NOMO-1 treated with DMSO at 0.1 percent for 48 hours (cell line): Measurements from ENCODE around the gene UBE2H.
A peak's percentile ranks its signal among the peaks of the same experiment; 100 is the strongest.
"Not testable (repeated sequence)": the region's sequence is repeated elsewhere in the genome, so short reads cannot be mapped to it uniquely, and the experiment has no call there.

Source experiments
- DNase-seq: peaks from one replicate; lab custom pipeline; 2025; ENCODE audit not compliant: unreplicated experiment; lab: John Stamatoyannopoulos, UW

Gene UBE2H

GRCh38 chr7:129952653-129953560 lies at the start of gene UBE2H:
Gene UBE2H (minus strand): TSS chr7:129952960. CDS start chr7:129952555, 405 bp downstream.
- peak; percentile 39 for DNase-seq

DNA sequence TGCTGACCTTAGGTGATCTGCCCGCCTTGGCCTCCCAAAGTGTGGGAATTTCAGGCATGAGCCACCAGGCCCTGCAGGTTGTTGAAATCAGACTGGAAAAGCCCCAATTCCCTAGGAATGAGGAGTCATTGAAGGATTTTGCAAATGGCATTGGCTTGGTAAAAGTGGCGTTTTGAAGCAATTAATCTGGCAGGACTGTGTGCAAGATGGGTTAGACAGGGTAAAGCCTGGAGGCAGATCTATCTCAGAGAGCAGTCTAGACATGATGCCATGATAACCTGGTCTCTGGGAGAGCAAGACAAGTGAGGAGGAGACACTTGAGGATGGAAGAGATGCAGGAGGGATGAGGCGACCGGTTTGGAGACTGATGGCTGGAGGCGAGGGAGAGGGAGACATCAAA lies 45.7 kb upstream of the UBE2H start:
- DNase-seq = no peak

- DNase-seq = no peak
Observed at GRCh38 chr7:129997285-129997684, 44.5 kb upstream of the UBE2H start.

DNA sequence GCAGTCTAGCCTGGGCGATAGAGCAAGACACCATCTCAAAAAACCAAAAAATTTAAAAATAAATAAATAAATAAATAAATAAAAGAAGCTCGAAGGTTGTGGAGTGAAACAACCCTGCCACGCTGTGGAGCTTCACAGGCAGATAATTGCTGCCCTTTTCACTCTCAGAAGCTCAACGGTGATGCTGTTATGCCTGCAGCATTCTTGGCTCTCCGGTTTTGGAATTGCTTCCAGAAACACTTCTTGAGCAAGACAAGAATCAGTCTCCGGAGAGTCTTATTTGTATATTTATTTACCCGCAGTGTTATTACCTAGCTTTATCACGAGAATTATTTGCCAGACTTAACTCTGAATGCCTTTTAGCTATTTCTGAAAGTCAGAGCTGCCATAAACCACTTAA lies 40.5 kb upstream of the UBE2H start:
- no peak for DNase-seq

GRCh38 chr7:129990403-129991192 lies 37.8 kb upstream of the UBE2H start:
- no peak for DNase-seq

GRCh38 chr7:129989466-129989865 lies 36.7 kb upstream of the UBE2H start:
- no peak for DNase-seq

GRCh38 chr7:129986600-129986999 lies 33.8 kb upstream of the UBE2H start:
- no peak for DNase-seq

GRCh38 chr7:129980667-129981066 lies 27.9 kb upstream of the UBE2H start:
- no peak for DNase-seq

DNA sequence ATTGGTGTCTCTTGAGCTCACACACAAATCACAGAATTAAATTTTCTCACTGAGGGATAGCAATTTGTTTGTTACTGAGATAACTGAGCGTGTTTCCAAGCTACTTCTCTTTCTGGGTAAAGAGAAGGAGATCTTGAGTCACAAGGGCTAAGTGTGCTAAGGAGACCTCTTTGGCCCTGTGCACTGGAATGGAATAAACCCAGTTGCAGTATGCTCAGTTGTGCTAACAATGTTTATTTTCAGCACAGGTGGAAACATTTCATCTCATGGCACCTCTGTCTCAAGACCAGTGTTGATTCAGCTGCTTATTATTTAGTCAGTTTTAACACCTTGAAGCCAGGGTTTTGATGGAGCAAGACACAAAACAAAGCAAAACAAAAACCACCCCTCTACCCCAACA lies 22.5 kb upstream of the UBE2H start:
- DNase-seq = no peak

- no peak for DNase-seq
Observed at GRCh38 chr7:129970816-129971215, 18.1 kb upstream of the UBE2H start.

DNA sequence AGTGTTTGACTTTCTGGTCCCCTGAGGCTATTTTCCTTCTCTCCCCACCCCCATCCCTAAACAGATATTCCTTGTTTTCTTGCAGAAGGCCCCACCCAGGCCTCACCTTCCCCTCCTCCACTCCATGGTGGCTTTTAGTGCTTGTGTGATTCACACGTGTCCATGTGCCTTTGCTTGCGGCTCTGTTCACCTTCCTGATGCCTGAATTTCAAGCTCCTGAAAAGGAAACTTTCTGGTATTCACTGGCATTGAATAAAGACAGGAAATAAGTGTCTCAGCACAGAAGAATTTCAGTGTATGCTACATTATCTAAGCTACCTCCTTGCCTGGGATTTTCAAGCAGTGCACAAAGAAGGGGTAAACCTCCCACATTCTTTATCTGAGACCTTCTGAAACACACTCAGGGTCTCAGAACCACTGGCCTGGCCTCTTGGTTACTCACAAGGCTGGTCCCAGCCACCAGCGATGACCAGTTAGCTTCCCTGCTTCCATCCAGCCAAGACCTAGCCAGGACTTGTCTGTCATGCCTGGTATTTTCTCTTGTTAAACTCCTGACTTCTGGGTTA lies 17.2 kb upstream of the UBE2H start:
- no peak for DNase-seq

GRCh38 chr7:129968592-129969383 lies 16.0 kb upstream of the UBE2H start:
- no peak for DNase-seq

- not testable (repeated sequence) for DNase-seq
Observed at GRCh38 chr7:129960204-129960475, 7.4 kb upstream of the UBE2H start.

DNA sequence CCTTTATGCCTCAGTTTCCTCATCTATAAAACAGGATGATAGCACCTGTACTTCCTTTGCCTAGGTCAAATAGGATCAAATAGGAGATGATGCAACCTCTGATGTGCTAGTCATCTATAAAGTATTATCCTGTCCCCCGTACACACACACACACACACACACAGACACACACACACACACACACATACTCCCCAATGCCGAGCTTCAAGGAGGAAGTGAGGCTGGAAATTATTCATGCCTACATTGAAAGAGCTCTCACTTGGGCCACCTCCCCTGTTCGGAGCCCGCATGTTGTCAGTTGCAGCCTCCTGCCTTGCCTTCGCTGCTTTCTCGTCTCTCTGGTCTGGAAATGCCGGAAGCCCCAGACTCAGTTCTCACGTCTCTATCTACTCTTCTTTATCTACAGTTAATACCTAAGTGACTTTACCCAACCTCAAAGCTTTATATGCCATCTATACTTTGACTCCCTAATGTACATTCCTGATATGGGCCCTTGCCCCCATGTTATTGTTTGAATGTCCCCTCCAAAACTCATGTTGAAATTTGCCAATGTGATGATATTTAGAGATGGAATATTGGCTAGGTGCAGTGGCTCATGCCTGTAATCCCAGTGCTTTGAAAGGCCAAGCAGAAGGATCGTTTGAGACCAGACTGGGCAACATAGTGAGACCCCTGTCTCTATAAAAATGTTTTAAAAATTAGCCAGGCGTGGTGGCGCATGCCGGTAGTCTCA lies 6.9 kb upstream of the UBE2H start:
- peak; percentile 38 for DNase-seq

DNA sequence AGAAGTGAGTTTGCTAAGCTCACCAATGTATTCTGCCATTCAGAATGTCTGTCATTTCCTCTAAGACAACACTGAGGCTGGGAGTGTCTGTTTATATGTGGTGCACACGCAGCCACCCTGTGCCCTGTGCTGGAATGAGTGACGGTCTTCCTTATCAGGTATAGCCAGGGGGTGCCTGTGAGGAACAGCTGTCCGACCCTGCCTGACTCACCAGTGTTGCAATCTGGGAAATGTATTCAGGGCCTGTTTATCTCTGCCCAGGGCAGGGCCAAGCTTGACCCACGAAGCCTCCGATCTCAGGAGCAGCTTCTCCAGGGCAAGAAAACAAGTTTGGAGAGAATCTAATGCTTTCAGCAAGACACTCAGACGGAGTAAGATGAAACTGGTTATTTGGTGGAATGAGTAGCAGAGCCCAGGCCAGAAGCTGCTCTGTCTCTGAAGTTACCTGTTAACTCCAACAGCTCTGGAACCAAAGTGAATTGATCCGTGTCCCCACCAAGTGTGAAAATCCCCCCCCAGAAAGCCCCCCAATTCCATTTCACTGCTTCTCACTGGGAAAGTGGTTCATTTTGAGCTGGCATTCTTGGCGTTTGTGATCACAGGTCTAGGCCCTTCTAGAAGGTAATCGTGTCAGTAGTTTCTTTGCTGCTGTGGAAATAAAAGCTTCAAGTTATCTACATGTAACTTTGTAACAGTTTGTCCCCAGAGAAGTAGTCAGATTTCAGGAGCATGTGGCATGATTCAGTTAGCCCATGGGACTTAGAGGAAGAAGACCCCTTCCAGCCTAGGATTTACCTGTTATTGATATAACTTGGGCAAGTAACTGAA lies 6.1 kb upstream of the UBE2H start:
- peak; percentile 12 for DNase-seq

GRCh38 chr7:129955993-129956543 lies 3.3 kb upstream of the UBE2H start:
- no peak for DNase-seq

DNA sequence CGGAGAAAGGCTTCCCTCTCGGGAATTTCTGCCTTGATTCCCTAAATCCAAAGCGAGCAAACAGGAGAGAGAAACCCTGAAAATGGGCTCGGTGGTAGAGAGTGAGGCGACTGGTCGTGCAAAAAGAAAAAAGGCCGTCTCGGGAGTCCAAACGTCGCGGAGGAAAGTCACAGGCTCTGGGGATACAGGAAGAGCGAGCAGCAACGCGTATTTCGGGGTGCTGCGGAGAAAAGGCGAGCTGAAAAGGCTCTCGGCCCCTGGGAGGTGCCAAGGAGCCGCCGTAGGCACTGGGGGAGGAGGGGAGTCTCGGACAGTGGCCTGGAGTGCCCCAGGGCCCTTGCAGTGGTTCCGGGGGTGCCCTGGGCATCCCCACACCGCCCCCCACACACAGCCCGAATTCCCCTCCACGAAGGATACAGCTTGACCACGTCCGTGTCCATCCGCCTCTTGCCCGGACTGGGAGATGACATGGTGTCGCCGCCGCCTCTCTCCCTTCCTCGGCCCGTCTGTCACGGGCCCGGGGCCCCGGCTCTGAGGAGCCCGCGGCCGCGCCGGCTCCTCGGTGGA lies 591 bp downstream of the UBE2H start:
- DNase-seq = no peak

DNA sequence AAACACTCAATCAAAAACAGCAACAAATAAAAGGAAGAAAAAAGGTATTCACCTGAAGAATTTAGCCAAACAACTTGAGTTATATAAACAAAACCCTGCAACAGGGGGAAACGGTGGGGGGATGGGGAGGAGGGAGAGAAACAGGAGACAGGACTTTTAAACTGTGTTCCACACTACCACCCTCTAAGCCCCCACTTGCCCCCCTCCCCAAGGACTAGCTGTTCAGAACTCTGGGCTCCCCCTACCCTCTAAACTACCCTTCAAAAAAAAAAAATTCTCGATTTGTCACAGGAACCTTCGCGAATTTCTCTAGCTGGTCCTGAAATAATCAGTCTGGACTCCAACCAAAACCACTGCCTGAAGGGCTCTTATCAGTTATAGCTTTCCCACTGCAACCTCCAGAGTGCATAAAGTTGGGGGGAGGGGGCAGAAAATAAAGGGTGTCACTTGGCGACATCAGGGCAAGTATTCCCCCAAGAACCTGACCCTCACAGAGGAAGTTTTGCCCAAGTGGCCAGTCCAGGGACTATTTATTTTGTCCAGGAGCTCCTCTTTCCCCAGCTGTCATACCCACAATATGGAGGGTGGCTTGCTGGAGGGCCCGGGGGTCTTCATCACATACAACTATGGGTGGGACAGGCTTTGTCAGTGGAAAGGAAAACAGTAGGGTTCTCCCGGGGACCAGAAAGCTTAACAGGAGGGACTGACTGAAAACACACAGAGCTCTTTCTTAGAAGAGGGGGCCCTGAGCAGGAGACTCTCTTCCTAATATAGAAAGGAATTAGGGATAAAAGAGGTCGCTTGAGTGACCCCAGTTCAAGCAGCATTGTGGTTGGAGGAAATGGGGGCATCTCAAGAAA lies 1.3 kb downstream of the UBE2H start:
- no peak for DNase-seq
